ENCODE results near the gene CYP4F11.
"Not testable (repeated sequence)": the region's sequence is repeated elsewhere in the genome, so short reads cannot be mapped to it uniquely, and the experiment has no call there.

The CYP4F11 gene

GRCh38 chr19:15883329-15883728, 51.0 kb downstream of the CYP4F11 start:
- not testable (repeated sequence) for H3K36me3 ChIP-seq (ENCODE audit: control insufficient read depth, insufficient read depth, low read length); H3K4me3 ChIP-seq (ENCODE audit: extremely low read depth, insufficient read depth, low read length, poor library complexity, severe bottlenecking); H3K27ac ChIP-seq (ENCODE audit: low read depth, low read length, severe bottlenecking); H3K4me1 ChIP-seq (ENCODE audit: control insufficient read depth, insufficient read depth, low read length, poor library complexity, severe bottlenecking)
- no CpG with 5 or more reads among the region's 3 CpGs for WGBS, 2 experiments (ENCODE audit: insufficient coverage in 2 of 2)
- H3K9me3 ChIP-seq (ENCODE audit: control insufficient read depth, low read length) = peaks cover 38% of the 10 kb centered on the region

DNA sequence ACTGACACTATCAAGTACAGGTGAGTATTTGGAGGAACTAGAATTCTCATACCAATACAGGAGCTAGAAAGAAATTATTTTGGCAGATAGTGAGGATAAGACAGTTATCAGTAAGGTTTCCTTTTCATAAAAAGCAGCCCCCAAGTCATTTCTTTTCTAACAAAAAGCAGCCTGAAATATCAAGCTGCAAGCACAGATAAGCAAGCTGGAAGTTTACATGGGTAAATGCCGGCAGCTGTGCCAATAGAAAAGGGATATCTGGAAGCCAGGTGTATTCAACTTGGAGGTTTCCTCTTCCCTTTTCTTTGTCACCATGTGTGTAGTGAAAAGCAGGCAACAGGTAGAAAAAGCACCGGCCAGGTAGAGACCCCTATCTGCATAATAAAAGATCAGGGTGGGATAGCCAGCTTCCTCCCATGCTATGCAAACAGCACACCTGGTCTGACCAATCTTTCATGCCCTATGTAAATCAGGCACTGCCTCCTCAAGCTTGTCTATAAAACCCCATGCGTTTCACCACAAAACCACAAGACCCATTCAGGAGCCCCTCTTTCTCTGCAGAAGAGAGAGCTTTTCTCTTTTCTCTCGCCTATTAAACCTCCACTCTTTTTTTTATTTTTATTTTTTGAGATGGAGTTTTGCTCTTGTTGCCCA, 59.4 kb downstream of the CYP4F11 start:
- no peaks in the 10 kb centered on the region for H3K36me3 ChIP-seq (ENCODE audit: control insufficient read depth, insufficient read depth, low read length)
- H3K4me1 ChIP-seq (ENCODE audit: control insufficient read depth, insufficient read depth, low read length, poor library complexity, severe bottlenecking) = no peaks in the 10 kb centered on the region
- 54 to 67% methylated on average over 1 to 2 of the region's 4 CpGs for WGBS, 2 experiments (ENCODE audit: insufficient coverage in 2 of 2)
- H3K4me3 ChIP-seq (ENCODE audit: extremely low read depth, insufficient read depth, low read length, poor library complexity, severe bottlenecking) = no peak overlapping the region
- H3K27ac ChIP-seq (ENCODE audit: low read depth, low read length, severe bottlenecking) = no peak overlapping the region
- H3K9me3 ChIP-seq (ENCODE audit: control insufficient read depth, low read length) = peaks cover 63% of the 10 kb centered on the region

- WGBS, 2 experiments (ENCODE audit: insufficient coverage in 2 of 2) = 86 to 88% methylated on average over 2 to 4 of the region's 6 CpGs
- not testable (repeated sequence) for H3K27ac ChIP-seq (ENCODE audit: low read depth, low read length, severe bottlenecking); H3K36me3 ChIP-seq (ENCODE audit: control insufficient read depth, insufficient read depth, low read length); H3K4me1 ChIP-seq (ENCODE audit: control insufficient read depth, insufficient read depth, low read length, poor library complexity, severe bottlenecking); H3K4me3 ChIP-seq (ENCODE audit: extremely low read depth, insufficient read depth, low read length, poor library complexity, severe bottlenecking)
- peaks cover 59% of the 10 kb centered on the region for H3K9me3 ChIP-seq (ENCODE audit: control insufficient read depth, low read length)
Measured at GRCh38 chr19:15873771-15874170, 60.6 kb downstream of the CYP4F11 start.

DNA sequence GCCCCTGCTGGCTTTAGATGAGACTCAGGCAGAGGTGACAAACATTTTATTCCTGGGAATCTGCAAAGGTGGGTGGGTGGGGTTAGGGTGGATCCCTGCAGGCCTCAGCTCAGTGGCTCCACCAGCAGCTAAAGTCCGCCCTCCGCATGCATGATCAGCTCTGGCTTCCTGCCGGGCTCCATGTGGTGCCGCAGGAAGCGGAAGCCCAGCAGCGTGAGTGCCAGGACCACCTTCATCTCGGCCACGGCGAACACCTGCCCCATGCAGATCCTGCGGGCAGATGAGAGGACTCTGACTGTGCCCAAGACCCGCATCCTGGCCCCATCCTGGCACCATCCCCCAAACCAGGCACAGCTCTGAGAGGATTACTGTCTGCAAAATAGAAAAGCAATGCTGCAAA, 62.8 kb downstream of the CYP4F11 start:
- WGBS, 2 experiments (ENCODE audit: insufficient coverage in 2 of 2) = 88 to 89% methylated on average over 9 to 11 of the region's 11 CpGs

GRCh38 chr19:15869873-15870272, 64.5 kb downstream of the CYP4F11 start:
- 64 to 68% methylated on average over 7 to 9 of the region's 9 CpGs for WGBS, 2 experiments (ENCODE audit: insufficient coverage in 2 of 2)
- Histone ChIP-seq H3K4me1 (ENCODE audit: control insufficient read depth, insufficient read depth, low read length, poor library complexity, severe bottlenecking) (no peaks in the 10 kb centered on the region), H3K9me3 (ENCODE audit: control insufficient read depth, low read length) (peaks cover 48% of the 10 kb centered on the region), H3K36me3 (ENCODE audit: control insufficient read depth, insufficient read depth, low read length) (no peaks in the 10 kb centered on the region), H3K27ac (ENCODE audit: low read depth, low read length, severe bottlenecking) (no peak overlapping the region), H3K4me3 (ENCODE audit: extremely low read depth, insufficient read depth, low read length, poor library complexity, severe bottlenecking) (no peak overlapping the region)

More for the DNA sequence above, 62.8 kb downstream of the CYP4F11 start:
- no peaks in the 10 kb centered on the region for H3K4me1 ChIP-seq (ENCODE audit: control insufficient read depth, insufficient read depth, low read length, poor library complexity, severe bottlenecking)
- H3K9me3 ChIP-seq (ENCODE audit: control insufficient read depth, low read length) = peaks cover 48% of the 10 kb centered on the region
- H3K27ac ChIP-seq (ENCODE audit: low read depth, low read length, severe bottlenecking) = no peak overlapping the region
- H3K36me3 ChIP-seq (ENCODE audit: control insufficient read depth, insufficient read depth, low read length) = no peaks in the 10 kb centered on the region
- no peak overlapping the region for H3K4me3 ChIP-seq (ENCODE audit: extremely low read depth, insufficient read depth, low read length, poor library complexity, severe bottlenecking)

DNA sequence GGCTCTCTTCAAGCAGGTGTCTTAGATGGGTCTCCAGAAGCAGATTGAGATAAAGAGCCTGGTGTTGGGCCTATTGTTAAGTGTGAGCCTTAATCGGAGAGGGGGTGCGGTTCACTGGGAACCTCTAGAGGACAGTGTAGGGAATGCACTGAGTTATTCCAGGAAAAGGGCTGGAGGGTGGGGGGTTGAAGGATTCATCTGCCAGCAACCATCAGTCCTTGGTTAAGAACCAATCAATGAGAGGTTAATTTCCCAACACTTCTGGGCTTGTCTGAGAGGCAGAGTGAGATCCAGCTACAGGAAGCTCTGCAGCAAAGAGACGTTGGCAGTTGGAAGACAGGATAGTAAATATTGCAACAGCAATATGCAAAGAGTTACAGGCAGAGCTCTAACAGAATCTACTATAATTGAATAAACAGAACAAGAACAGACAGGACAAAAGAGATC, 65.2 kb downstream of the CYP4F11 start:
- WGBS, 2 experiments (ENCODE audit: insufficient coverage in 2 of 2) = 39 to 58% methylated on average over 2 of the region's 3 CpGs
- Histone ChIP-seq H3K4me1 (ENCODE audit: control insufficient read depth, insufficient read depth, low read length, poor library complexity, severe bottlenecking) (no peaks in the 10 kb centered on the region), H3K27ac (ENCODE audit: low read depth, low read length, severe bottlenecking) (no peak overlapping the region), H3K4me3 (ENCODE audit: extremely low read depth, insufficient read depth, low read length, poor library complexity, severe bottlenecking) (no peak overlapping the region), H3K36me3 (ENCODE audit: control insufficient read depth, insufficient read depth, low read length) (no peaks in the 10 kb centered on the region), H3K9me3 (ENCODE audit: control insufficient read depth, low read length) (peaks cover 47% of the 10 kb centered on the region)

DNA sequence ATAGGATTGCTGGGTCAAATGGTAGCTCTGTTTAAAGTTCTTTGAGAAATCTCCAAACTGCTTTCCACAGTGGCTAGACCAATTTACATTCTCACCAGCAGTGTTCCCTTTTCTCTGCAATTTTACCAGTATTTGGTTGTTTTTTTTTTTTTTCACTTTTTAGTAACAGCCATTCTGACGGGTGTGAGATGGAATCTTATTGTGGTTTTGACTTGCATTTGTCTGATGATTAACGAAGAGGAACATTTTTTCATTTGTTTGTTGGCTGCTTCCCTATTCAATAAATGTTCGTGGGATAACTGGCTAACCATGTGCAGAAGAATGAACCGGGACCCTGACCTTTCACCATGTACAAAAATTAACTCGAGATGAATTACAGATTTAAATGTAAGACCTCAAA, 67.7 kb downstream of the CYP4F11 start:
- no peaks in the 10 kb centered on the region for H3K4me1 ChIP-seq (ENCODE audit: control insufficient read depth, insufficient read depth, low read length, poor library complexity, severe bottlenecking)
- no peak overlapping the region for H3K4me3 ChIP-seq (ENCODE audit: extremely low read depth, insufficient read depth, low read length, poor library complexity, severe bottlenecking)
- no peaks in the 10 kb centered on the region for H3K36me3 ChIP-seq (ENCODE audit: control insufficient read depth, insufficient read depth, low read length)
- no peak overlapping the region for H3K27ac ChIP-seq (ENCODE audit: low read depth, low read length, severe bottlenecking)
- peaks cover 50% of the 10 kb centered on the region for H3K9me3 ChIP-seq (ENCODE audit: control insufficient read depth, low read length)
- 30 to 56% methylated on average over 2 of the region's 5 CpGs for WGBS, 2 experiments (ENCODE audit: insufficient coverage in 2 of 2)

- Histone ChIP-seq H3K4me3 (ENCODE audit: extremely low read depth, insufficient read depth, low read length, poor library complexity, severe bottlenecking) (no peak overlapping the region), H3K27ac (ENCODE audit: low read depth, low read length, severe bottlenecking) (no peak overlapping the region), H3K9me3 (ENCODE audit: control insufficient read depth, low read length) (peaks cover 33% of the 10 kb centered on the region), H3K4me1 (ENCODE audit: control insufficient read depth, insufficient read depth, low read length, poor library complexity, severe bottlenecking) (no peaks in the 10 kb centered on the region), H3K36me3 (ENCODE audit: control insufficient read depth, insufficient read depth, low read length) (no peaks in the 10 kb centered on the region)
- 77 to 89% methylated on average over 4 to 5 of the region's 5 CpGs for WGBS, 2 experiments (ENCODE audit: insufficient coverage in 2 of 2)
Measured at GRCh38 chr19:15864824-15865223, 69.5 kb downstream of the CYP4F11 start.

DNA sequence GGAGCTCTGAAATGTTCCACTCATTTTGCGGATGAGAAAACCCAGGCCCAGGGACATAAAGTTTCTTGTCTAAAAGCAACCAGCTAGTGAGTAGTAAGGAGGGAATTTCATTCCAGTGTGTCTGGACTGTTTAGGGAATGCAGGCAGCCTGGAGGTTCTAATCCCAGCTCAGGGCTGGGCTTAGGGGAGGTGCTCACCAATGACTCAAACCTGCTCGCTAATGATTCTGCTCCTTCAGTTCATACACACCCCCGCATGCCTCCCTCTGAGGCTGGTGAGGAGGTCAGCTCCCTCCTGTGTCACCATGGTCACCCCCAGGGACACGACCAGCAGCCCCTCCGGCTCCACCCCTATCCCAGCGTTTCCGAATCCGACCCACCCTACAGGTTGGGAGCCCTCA, 71.1 kb downstream of the CYP4F11 start:
- Histone ChIP-seq H3K4me3 (ENCODE audit: extremely low read depth, insufficient read depth, low read length, poor library complexity, severe bottlenecking) (no peak overlapping the region), H3K27ac (ENCODE audit: low read depth, low read length, severe bottlenecking) (no peak overlapping the region), H3K9me3 (ENCODE audit: control insufficient read depth, low read length) (peaks cover 27% of the 10 kb centered on the region), H3K36me3 (ENCODE audit: control insufficient read depth, insufficient read depth, low read length) (no peaks in the 10 kb centered on the region), H3K4me1 (ENCODE audit: control insufficient read depth, insufficient read depth, low read length, poor library complexity, severe bottlenecking) (no peaks in the 10 kb centered on the region)
- WGBS, 2 experiments (ENCODE audit: insufficient coverage in 2 of 2) = 81 to 85% methylated on average over 4 to 6 of the region's 8 CpGs

- peaks cover 34% of the 10 kb centered on the region for H3K9me3 ChIP-seq (ENCODE audit: control insufficient read depth, low read length)
- WGBS, 2 experiments (ENCODE audit: insufficient coverage in 2 of 2) = 50 to 60% methylated on average over 5 to 6 of the region's 7 CpGs
- no peaks in the 10 kb centered on the region for H3K4me1 ChIP-seq (ENCODE audit: control insufficient read depth, insufficient read depth, low read length, poor library complexity, severe bottlenecking)
- no peak overlapping the region for H3K4me3 ChIP-seq (ENCODE audit: extremely low read depth, insufficient read depth, low read length, poor library complexity, severe bottlenecking)
- H3K27ac ChIP-seq (ENCODE audit: low read depth, low read length, severe bottlenecking) = no peak overlapping the region
- no peaks in the 10 kb centered on the region for H3K36me3 ChIP-seq (ENCODE audit: control insufficient read depth, insufficient read depth, low read length)
Measured at GRCh38 chr19:15862444-15862843, 71.9 kb downstream of the CYP4F11 start.
